MCF 10A (cell line): Measurements from ENCODE around the gene SSH2. TPM values are rescaled to one million over a fixed set of nuclear protein-coding genes. Genes with fewer than 3 reads are reported as not detected.

Experiments
- BruUV-seq: library from RNA; stranded (reverse); fragments of 400-500 nt; replicated peaks from 2 replicates; lab custom pipeline; 2021; lab: Mats Ljungman, UMichigan
- CTCF ChIA-PET: fragments of 300-600 bp; sonication (Branson Sonifier 250); formaldehyde crosslinking; extraction: SDS; loops from one replicate; lab custom pipeline; 2021; ENCODE audit warnings: antibody characterized with exemption, inconsistent platforms; lab: Yijun Ruan, JAX
- POLR2A ChIA-PET: fragments of 300-600, 350-650 bp; sonication (Branson Sonifier 250); formaldehyde crosslinking; extraction: SDS; loops from one replicate; lab custom pipeline; 2020; ENCODE audit warnings: antibody characterized with exemption, inconsistent platforms; lab: Yijun Ruan, JAX
- DNase-seq: peaks from one replicate; pipeline ENCODE4 v3.0.0-alpha.2; 2018; ENCODE audit not compliant: unreplicated experiment
- H3K27ac Mint-ChIP-seq: one replicate; pipeline ENCODE4 v1.8.0; 2022; ENCODE audit warnings: mild to moderate bottlenecking, low read depth, mixed read lengths; ENCODE audit not compliant: unreplicated experiment
- H3K27me3 Mint-ChIP-seq: one replicate; pipeline ENCODE4 v1.8.0; 2022; ENCODE audit warnings: mixed read lengths; ENCODE audit not compliant: insufficient read depth, unreplicated experiment
- H3K36me3 Mint-ChIP-seq: one replicate; pipeline ENCODE4 v1.8.0; 2022; ENCODE audit warnings: mild to moderate bottlenecking, moderate library complexity, mixed read lengths; ENCODE audit not compliant: insufficient read depth, unreplicated experiment
- H3K4me1 Mint-ChIP-seq: one replicate; pipeline ENCODE4 v1.8.0; 2022; ENCODE audit warnings: mixed read lengths; ENCODE audit not compliant: insufficient read depth, unreplicated experiment
- H3K4me3 Mint-ChIP-seq: one replicate; pipeline ENCODE4 v1.8.0; 2022; ENCODE audit warnings: mild to moderate bottlenecking, moderate library complexity, mixed read lengths; ENCODE audit not compliant: unreplicated experiment
- H3K9me3 Mint-ChIP-seq: one replicate; pipeline ENCODE4 v1.8.0; 2022; ENCODE audit warnings: mixed read lengths; ENCODE audit not compliant: unreplicated experiment
- intact Hi-C: fragments of 100-400 bp; cut with micrococcal nuclease; formaldehyde crosslinking; loops from 2 replicates; pipeline ENCODE4 v1.14.1; 2022
- total RNA-seq: library from RNA; stranded (reverse); gene quantifications from 2 replicates; pipeline ENCODE4 v1.2.3, GENCODE V29; 2022
- TF ChIP-seq, protein P1 (sequence below): fragments of 200-600 bp; IDR thresholded peaks from one replicate; pipeline ENCODE4 v1.8.0; 2022; ENCODE audit warnings: antibody characterized with exemption, mild to moderate bottlenecking; ENCODE audit not compliant: unreplicated experiment

The SSH2 gene
- total RNA-seq, 1 experiment from 2014 or later: 21.9 TPM

DNA sequence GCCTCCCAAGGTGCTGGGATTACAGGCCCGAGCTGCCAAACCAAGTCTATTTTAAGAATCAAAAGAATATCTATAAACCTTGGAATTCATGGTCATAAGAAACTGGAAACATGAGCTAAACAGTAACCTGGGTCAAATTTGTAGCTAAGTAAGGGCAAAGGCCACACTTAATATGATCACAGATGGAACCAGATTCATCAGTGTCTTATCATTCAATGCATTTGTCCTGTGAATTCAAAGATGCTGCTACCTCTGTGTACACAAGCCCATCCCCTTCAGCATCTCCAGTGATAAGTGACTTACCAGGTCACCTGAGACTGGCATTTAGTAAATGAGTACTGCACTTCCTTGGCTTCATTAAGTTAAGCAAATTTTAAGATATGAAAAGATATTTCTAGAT lies 108.1 kb downstream of the SSH2 start:
- Mint-ChIP-seq H3K9me3 (no peaks in the 10 kb centered on the region), H3K4me1 (no peaks in the 10 kb centered on the region), H3K27ac (no peak overlapping the region), H3K27me3 (no peaks in the 10 kb centered on the region), H3K36me3 (no peaks in the 10 kb centered on the region), H3K4me3 (no peak overlapping the region)
- intact Hi-C loops: no loop called here
- TF ChIP-seq, protein P1, sequence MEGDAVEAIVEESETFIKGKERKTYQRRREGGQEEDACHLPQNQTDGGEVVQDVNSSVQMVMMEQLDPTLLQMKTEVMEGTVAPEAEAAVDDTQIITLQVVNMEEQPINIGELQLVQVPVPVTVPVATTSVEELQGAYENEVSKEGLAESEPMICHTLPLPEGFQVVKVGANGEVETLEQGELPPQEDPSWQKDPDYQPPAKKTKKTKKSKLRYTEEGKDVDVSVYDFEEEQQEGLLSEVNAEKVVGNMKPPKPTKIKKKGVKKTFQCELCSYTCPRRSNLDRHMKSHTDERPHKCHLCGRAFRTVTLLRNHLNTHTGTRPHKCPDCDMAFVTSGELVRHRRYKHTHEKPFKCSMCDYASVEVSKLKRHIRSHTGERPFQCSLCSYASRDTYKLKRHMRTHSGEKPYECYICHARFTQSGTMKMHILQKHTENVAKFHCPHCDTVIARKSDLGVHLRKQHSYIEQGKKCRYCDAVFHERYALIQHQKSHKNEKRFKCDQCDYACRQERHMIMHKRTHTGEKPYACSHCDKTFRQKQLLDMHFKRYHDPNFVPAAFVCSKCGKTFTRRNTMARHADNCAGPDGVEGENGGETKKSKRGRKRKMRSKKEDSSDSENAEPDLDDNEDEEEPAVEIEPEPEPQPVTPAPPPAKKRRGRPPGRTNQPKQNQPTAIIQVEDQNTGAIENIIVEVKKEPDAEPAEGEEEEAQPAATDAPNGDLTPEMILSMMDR: no peak
- BruUV-seq: no TSS peak
- ChIA-PET CTCF (interaction anchor here (1.1 to 1.5 kb wide), 3 partner anchors 9 to 109 kb away, joined by 4 to 5 read pairs (median 5); no protein-coding TSS in a partner anchor), POLR2A (interaction anchor here (1.0 kb wide), 1 partner anchor 11 kb away, joined by 4 read pairs; no protein-coding TSS in a partner anchor)
- no peak for DNase-seq

DNA sequence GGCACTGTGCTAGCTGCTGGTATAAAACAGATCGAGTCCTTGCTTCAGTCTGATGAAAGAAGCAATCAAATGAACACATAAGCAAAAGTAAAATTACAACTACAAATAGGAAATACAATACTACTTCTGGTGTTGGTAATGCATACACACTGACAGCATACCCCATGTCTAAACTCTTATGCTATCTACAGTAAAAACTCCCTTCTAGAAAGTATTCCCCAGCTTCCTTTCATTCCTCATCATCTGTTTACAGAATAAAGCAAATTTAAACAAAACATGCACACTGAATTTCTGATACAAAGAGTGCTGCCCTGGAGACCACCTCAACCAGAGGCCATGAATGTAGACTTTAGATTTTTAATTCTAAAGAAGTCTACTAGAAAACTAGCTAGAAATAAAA lies 109.6 kb downstream of the SSH2 start:
- H3K27ac Mint-ChIP-seq: no peak overlapping the region
- intact Hi-C loops: no loop called here
- H3K9me3 Mint-ChIP-seq: no peaks in the 10 kb centered on the region
- POLR2A ChIA-PET: no interaction called here
- CTCF ChIA-PET: interaction anchor here (0.8 to 1.6 kb wide), 3 partner anchors 13 to 201 kb away, joined by 3 to 7 read pairs (median 5); no protein-coding TSS in a partner anchor
- DNase-seq: no peak
- H3K4me1 Mint-ChIP-seq: no peaks in the 10 kb centered on the region
- no peak overlapping the region for H3K4me3 Mint-ChIP-seq
- no peaks in the 10 kb centered on the region for H3K27me3 Mint-ChIP-seq
- no peaks in the 10 kb centered on the region for H3K36me3 Mint-ChIP-seq
- no TSS peak for BruUV-seq
- TF ChIP-seq, protein P1: no peak

DNA sequence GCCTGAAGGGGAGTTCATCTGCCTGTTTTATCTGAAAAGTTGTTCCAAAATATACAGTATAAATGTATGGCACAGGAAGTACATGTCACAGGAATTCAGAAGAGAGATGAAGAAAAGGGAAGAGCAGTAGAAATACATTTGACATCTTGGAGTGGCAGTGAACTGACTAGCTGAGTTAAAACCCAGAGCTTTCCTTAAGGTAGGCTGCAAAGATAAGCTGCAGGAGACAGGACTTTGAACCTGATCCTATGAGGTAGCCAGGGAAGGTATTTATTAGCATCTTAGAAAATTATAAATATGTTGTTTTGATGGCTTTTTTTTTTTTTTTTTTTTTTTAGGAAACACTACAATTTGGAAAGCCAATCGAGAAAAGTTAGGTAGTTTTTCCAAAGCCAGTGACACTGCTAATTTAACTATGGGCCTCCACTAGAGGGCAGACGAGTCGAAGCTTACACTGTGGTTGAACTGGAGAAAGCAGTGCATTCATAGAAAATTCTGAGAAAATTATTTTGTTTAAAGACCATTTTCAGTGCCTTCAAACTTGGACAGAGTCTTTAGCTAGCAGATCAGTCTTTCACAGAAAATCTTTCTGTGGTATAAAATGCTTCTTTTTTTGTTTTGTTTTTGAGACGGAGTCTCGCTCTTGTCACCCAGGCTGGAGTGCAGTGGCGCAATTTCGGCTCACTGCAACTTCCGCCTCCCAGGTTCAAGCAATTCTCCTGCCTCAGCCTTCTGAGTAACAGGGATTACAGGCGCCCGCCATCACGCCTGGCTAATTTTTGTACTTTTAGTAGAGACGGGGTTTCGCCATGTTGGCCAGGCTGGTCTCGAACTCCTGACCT lies 122.3 kb downstream of the SSH2 start:
- ChIA-PET POLR2A (interaction anchor here (0.6 to 4.2 kb wide), 7 partner anchors 15 to 288 kb away, joined by 3 to 45 read pairs (median 3); partner anchors contain the start of gene SSH2), CTCF (interaction anchor here (0.6 to 17.7 kb wide), 40 partner anchors 7 to 286 kb away, joined by 3 to 323 read pairs (median 4); partner anchors contain the start of genes EFCAB5 and SSH2)
- Mint-ChIP-seq H3K9me3 (no peaks in the 10 kb centered on the region), H3K4me3 (no peak overlapping the region), H3K27me3 (no peaks in the 10 kb centered on the region), H3K27ac (no peak overlapping the region), H3K4me1 (no peaks in the 10 kb centered on the region), H3K36me3 (no peaks in the 10 kb centered on the region)
- DNase-seq: peak; percentile 74
- TF ChIP-seq, protein P1: peak; percentile 74
- BruUV-seq: no TSS peak
- intact Hi-C loops: loop anchor here (1.0 to 2.0 kb wide), 5 partner anchors 124 to 286 kb away; no protein-coding TSS in a partner anchor

DNA sequence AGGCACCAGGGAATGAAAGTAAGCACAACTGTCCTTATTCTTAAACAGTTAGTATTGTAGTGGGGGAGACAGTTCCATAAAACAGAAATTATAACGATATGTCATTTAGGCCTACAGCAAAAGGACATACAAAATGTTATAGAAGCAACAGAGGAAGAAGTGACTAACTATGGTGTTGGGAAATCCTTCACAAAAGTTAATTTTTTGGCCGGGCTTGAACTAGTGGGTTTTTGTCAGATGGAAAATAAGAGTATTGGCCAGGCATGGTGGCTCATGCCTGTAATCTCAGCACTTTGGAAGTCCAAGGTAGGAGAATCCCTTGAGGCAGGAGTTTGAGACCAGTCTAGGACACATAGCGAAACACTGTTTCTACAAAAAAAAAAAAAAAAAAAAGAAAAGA lies 127.8 kb downstream of the SSH2 start:
- ChIA-PET CTCF (interaction anchor here (0.7 to 17.7 kb wide), 3 partner anchors 127 to 291 kb away, joined by 3 to 323 read pairs (median 7); partner anchors contain the start of gene SSH2), POLR2A (no interaction called here)
- H3K27ac Mint-ChIP-seq: no peak overlapping the region
- DNase-seq: no peak
- peaks cover 10% of the 10 kb centered on the region for H3K36me3 Mint-ChIP-seq
- TF ChIP-seq, protein P1: no peak
- no peaks in the 10 kb centered on the region for H3K27me3 Mint-ChIP-seq
- H3K4me3 Mint-ChIP-seq: no peak overlapping the region
- no TSS peak for BruUV-seq
- no peaks in the 10 kb centered on the region for H3K4me1 Mint-ChIP-seq
- intact Hi-C loops: no loop called here
- no peaks in the 10 kb centered on the region for H3K9me3 Mint-ChIP-seq
